MM.1S (cell line): Measurements from ENCODE around the gene SREBF1.
A peak's percentile ranks its signal among the peaks of the same experiment; 100 is the strongest.

Experiments
- DNase-seq: peaks from one replicate; pipeline ENCODE4 v3.0.0-alpha.2; 2015
- H2AFZ ChIP-seq: fragments of 300-600 bp; sonication (generic); 2 replicates; pipeline ENCODE4 v1.6.0; 2016; ENCODE audit warnings: antibody characterized with exemption, low read length
- H3F3A ChIP-seq: fragments of 300-600 bp; sonication (generic); 2 replicates; pipeline ENCODE4 v1.6.1; 2016; ENCODE audit warnings: mild to moderate bottlenecking, antibody characterized with exemption, low read length, moderate library complexity, mixed read lengths; ENCODE audit not compliant: insufficient read depth
- H3K27ac ChIP-seq: fragments of 300-600 bp; sonication (generic); 2 replicates; pipeline ENCODE4 v1.5.1; 2016; ENCODE audit warnings: mild to moderate bottlenecking, low read length
- H3K27me3 ChIP-seq: fragments of 300-600 bp; sonication (generic); replicated peaks from 2 replicates; pipeline ENCODE4 v1.6.0; 2016; ENCODE audit warnings: low read length; ENCODE audit not compliant: insufficient read depth
- H3K36me3 ChIP-seq: fragments of 300-600 bp; sonication (generic); replicated peaks from 2 replicates; pipeline ENCODE4 v1.6.1; 2016; ENCODE audit warnings: mild to moderate bottlenecking, low read length, mixed read lengths; ENCODE audit not compliant: insufficient read depth
- H3K4me1 ChIP-seq: fragments of 300-600 bp; sonication (generic); 2 replicates; pipeline ENCODE4 v1.6.1; 2016; ENCODE audit warnings: low read length, mixed read lengths
- H3K4me2 ChIP-seq: fragments of 300-600 bp; sonication (generic); 2 replicates; pipeline ENCODE4 v1.6.0; 2016; ENCODE audit warnings: low read depth, low read length
- H3K4me3 ChIP-seq: fragments of 300-600 bp; sonication (generic); 2 replicates; pipeline ENCODE4 v1.5.1; 2016; ENCODE audit warnings: low read length, mixed read lengths
- H3K79me2 ChIP-seq: fragments of 300-600 bp; sonication (generic); 2 replicates; pipeline ENCODE4 v1.6.1; 2016; ENCODE audit warnings: mixed run types, low read length, mixed read lengths
- H3K9ac ChIP-seq: fragments of 300-600 bp; sonication (generic); 2 replicates; pipeline ENCODE4 v1.6.1; 2016; ENCODE audit warnings: low read length, mixed read lengths
- H3K9me2 ChIP-seq: fragments of 300-600 bp; sonication (generic); replicated peaks from 2 replicates; pipeline ENCODE4 v1.6.1; 2016; ENCODE audit warnings: mild to moderate bottlenecking, low read length, mixed read lengths; ENCODE audit not compliant: insufficient read depth
- H3K9me3 ChIP-seq: fragments of 300-600 bp; sonication (generic); replicated peaks from 2 replicates; pipeline ENCODE4 v1.6.1; 2016; ENCODE audit warnings: mild to moderate bottlenecking, low read length, mixed read lengths; ENCODE audit not compliant: insufficient read depth
- H4K20me1 ChIP-seq: fragments of 300-600 bp; sonication (generic); 2 replicates; pipeline ENCODE4 v1.6.1; 2016; ENCODE audit warnings: mild to moderate bottlenecking, low read length, moderate library complexity, mixed read lengths; ENCODE audit not compliant: insufficient read depth
- CTCF ChIP-seq: fragments of 300-600 bp; sonication (generic); IDR thresholded peaks from 2 replicates; pipeline ENCODE4 v1.5.1; 2016; ENCODE audit warnings: antibody characterized with exemption, low read length, mixed read lengths
- EZH2 ChIP-seq: fragments of 300-600 bp; sonication (generic); optimal IDR thresholded peaks from 2 replicates; pipeline ENCODE3; 2017; ENCODE audit warnings: low read depth, mild to moderate bottlenecking, antibody characterized with exemption, low read length, mixed read lengths
- EZH2phosphoT487 ChIP-seq: fragments of 300-600 bp; sonication (generic); IDR thresholded peaks from 2 replicates; pipeline ENCODE4 v1.6.1; 2018; ENCODE audit warnings: antibody characterized with exemption, low read length

SREBF1 gene

GRCh38 chr17:17824783-17825614 lies 11.8 kb downstream of the SREBF1 start:
- Histone ChIP-seq H3K27me3 (no peaks in the 10 kb centered on the region), H3K9me2 (no peaks in the 10 kb centered on the region), H3K4me1 (peaks cover 47% of the 10 kb centered on the region), H3F3A (peaks cover 12% of the 10 kb centered on the region; the same call in 1 of the 2 replicates), H3K79me2 (peaks cover 77% of the 10 kb centered on the region), H3K4me2 (peak overlapping the region; percentile 84; the same call in 1 of the 2 replicates), H3K27ac (peak overlapping the region; percentile 63; the same call in 1 of the 2 replicates), H4K20me1 (no peaks in the 10 kb centered on the region; the same call in 1 of the 2 replicates), H3K9ac (no peak overlapping the region), H2AFZ (no peak overlapping the region), H3K9me3 (no peaks in the 10 kb centered on the region), H3K36me3 (no peaks in the 10 kb centered on the region), H3K4me3 (no peak overlapping the region)
- no peak for DNase-seq
- TF ChIP-seq CTCF (no peak), EZH2 (no peak), EZH2phosphoT487 (no peak)

GRCh38 chr17:17824119-17824782 lies 12.5 kb downstream of the SREBF1 start:
- DNase-seq, result no peak
- no peak for TF ChIP-seq CTCF
- TF ChIP-seq EZH2phosphoT487, result no peak
- no peak for TF ChIP-seq EZH2

GRCh38 chr17:17823433-17824118 lies 13.2 kb downstream of the SREBF1 start:
- Histone ChIP-seq H3K27ac (peak overlapping the region; percentile 63; the same call in 1 of the 2 replicates), H3K36me3 (peaks cover 1% of the 10 kb centered on the region; the same call in 1 of the 2 replicates), H3K4me2 (peak overlapping the region; percentile 94), H3K9ac (peak overlapping the region; percentile 77), H3K27me3 (no peaks in the 10 kb centered on the region), H3K79me2 (peaks cover 79% of the 10 kb centered on the region), H4K20me1 (no peaks in the 10 kb centered on the region; the same call in 1 of the 2 replicates), H2AFZ (peak overlapping the region; percentile 39; the same call in 1 of the 2 replicates), H3K9me3 (no peaks in the 10 kb centered on the region), H3K4me3 (peak overlapping the region; percentile 80), H3K4me1 (peaks cover 36% of the 10 kb centered on the region), H3K9me2 (no peaks in the 10 kb centered on the region), H3F3A (0 out of 2 replicates have a peak, but pooled peaks cover 3% of the 10 kb centered on the region)
- peak; percentile 90 for DNase-seq
- no peak for TF ChIP-seq EZH2phosphoT487
- no peak for TF ChIP-seq EZH2
- TF ChIP-seq CTCF, result no peak

More at GRCh38 chr17:17824119-17824782, 12.5 kb downstream of the SREBF1 start:
- Histone ChIP-seq H3K4me2 (peak overlapping the region; percentile 84), H3K4me3 (peak overlapping the region; percentile 29), H3K36me3 (no peaks in the 10 kb centered on the region), H3K9me2 (no peaks in the 10 kb centered on the region), H4K20me1 (no peaks in the 10 kb centered on the region; the same call in 1 of the 2 replicates), H3F3A (peaks cover 5% of the 10 kb centered on the region; the same call in 1 of the 2 replicates), H3K9ac (peak overlapping the region; percentile 52), H3K9me3 (no peaks in the 10 kb centered on the region), H3K79me2 (peaks cover 79% of the 10 kb centered on the region), H3K27me3 (no peaks in the 10 kb centered on the region), H3K4me1 (peaks cover 40% of the 10 kb centered on the region), H2AFZ (peak overlapping the region; percentile 39; the same call in 1 of the 2 replicates), H3K27ac (peak overlapping the region; percentile 63; the same call in 1 of the 2 replicates)
